NCI-H82 treated with DMSO at 0.1 percent for 48 hours (cell line): ENCODE results near the gene ACSS1.

Source experiments
- DNase-seq: peaks from one replicate; lab custom pipeline; 2025; ENCODE audit not compliant: unreplicated experiment; lab: John Stamatoyannopoulos, UW

ACSS1 gene

DNA sequence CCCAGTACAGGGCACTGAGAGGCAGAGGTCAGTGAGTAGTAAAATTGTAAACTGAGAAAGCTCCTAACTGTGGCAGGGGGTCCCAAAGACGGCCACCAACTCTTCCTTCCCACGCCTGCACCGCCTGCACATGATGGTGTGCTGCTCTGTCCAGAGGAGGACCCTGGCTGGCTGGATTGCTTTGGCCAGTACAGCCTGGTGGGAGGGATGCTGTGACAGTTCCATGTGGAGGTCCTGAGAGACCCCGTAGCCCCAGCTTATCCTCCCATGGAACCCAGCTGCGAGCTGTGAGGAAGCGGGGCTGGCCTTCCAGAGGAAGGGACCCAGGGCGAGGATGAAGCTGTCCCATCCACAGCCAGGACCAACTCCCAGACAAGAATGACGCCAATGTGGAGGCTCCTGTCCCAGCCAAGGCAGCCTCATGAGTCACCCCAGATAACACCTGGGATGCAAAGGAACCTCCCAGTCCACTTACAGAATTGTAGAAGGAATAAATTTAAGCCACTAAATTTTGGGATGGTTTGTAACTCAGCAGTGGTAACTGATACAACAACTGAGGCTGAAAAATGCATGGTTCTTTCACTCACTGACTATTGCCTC is 2.0 kb upstream of the ACSS1 start:
- DNase-seq: no peak

DNA sequence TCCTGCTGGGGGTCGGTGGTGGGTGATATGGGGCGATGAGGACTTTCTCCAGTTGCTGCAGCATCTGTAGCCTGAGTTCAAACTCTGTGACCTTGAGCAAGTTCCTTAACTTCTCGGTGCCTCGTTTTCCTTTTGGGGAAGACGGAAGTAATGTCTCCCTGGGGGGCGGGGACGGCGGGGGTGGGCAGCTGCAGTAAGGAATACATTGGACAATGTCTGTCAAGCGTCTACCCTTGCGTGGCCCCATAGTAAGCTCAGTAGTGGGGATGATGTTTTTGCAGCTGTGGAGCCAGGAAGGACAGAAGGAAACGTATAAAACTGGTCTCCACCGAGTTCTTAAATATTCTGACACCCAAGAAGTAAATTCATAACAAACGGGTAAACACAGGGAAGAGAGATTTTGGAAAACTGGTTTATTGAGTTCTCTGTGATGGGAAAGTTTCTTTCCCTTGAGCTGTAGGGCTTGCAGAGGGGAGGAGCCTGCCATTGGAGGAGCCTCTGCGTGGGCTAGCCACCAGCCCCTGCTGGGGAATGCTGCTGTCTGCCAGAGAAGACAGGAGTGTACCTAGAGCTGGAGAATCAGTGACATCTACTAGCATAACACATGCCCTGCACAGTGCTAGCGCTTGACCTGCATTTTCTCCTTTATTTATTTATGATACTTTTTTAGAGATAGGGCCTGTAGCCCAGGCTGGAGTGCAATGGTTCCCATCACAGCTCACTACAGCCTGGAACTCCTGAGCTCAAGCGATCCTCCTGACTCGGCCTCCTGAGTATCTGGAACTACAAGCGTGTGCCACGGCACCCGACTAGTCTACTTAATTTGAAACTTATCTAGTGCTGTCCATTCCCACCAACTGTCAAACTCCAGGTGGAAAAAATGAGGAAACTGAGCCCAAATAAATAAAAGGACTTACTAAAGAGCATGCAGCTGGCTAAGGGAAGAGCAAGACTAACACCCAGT is 1.2 kb upstream of the ACSS1 start:
- DNase-seq: no peak

DNA sequence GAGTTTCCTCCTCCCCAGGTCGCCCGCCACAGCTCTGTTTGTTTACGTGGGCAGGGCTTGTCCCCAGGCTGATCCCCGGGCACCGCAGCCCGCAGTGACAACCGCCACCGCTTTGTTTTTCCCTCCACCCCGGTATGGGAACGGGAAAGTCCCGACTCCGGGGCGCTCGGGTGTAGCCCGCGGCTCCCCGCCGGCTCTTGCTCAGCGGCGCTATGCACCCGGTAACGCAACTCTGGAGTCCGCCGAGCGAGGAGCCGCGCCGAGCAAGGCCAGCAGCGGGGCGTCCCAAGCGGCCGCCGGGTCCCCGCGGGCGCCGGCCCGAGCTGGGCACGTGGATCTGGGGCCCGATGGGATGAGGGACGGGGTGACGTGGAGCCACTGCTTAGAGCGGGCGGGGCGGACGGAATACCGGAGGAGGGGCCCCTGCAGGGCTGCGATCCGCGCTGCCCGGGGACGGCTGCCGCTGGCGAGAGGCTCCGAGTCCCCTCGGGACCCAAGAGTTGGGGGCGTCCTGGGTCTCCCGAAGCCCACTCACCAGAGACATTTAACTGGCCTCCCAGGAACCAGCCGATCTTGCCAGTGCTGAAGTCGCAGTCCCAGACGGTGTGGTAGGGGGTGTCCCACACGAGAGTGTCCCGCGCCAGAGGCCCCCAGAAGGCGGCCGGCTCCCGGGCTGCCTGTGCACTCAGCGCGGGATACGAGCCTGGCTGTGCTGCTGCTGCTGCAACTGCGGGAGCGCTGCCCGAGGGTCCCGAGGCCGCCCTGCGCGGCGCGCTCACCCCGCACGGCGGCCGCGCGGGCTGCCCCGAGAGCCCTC is 497 bp downstream of the ACSS1 start:
- DNase-seq: no peak

DNA sequence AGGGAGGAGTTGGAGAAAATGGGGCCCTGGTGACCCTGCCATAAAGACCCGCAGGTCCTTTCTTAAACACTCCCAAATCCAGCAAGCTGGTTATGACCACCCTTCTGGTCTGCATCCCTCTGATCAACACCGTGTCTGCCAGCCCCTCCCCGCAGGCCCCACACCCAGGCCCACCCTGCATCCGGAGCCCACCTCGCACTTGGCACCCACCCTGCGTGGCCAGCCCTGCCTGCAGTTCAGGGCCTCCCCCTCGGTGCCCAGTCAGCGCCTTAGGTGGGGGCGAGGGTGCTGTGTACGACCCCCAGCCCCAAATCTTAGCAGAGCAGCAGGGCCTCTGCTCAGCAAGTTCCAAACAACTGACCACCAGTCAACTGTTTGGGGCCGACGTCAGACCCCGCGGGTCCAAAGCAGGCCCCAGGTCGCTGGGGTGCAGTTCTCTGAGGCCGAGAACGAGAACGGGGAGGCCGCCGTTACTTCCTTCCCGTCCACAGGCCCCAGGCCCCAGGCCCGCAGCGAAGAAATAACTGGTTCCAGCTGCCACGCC is 1.2 kb downstream of the ACSS1 start:
- no peak for DNase-seq

DNA sequence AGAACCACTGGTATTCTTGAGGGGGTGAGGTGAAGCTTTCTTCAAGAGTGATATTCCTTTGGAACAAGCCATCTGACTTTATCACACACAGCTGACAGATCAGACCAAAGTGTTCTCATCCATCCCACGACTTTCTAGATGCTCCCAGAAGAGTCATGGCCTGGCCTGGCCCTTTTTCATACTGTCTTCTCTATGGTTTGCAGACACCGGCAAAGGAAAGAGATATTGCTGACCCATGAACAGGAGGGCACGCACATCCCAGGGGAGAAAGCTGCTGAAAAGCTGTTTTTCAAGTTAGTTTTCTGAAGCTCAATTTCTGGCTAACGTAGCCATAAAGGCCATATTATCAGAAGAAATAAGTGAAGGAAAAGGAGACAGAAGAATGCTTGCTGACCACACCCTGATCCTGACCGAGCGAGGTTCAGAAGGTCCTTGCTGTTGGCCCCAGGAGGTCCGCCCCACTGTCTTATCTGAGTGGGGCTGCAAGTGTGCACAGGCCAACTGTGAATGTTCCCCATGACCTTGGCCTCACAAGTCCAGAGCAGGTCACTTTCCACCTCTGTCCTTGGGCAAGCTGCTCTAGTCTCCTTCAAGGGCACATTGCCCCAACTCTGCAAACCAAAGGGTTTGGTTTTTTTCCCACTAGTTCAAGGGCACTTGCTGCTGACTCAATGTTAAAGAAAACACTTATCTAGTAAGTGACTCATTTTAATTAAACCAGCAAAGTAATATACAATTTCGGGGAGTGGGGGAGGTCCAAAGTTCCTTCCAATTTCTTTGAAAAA is 2.0 kb downstream of the ACSS1 start:
- no peak for DNase-seq

DNA sequence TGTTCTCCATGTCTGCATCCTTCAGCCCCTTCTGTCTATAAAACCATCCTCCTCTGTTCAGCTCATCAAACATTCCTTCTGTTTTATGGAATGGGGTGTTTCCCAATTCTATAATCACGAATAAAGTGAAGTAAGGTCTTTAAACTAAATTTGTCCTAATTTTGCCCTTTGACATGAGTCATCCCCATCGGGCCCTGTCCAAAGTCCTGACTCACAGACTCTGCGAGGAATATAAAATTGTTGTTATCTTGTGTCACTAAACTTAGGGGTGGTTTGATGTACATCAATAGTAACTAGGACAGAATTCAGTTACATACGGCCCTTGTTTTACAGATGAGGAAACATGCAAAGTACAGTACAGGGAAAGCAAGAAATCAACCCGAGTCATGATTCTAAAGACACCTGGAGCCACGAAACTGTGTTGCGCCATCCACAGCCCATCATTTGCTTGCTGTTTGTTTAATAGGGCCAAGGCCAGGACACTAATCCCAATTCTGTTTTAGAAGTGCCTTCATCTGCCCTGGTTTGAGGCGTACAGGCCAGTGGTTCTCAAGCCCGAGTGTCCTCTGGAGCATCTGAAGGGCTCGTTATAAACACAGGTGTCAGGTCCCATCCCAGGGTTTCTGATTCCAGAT is 2.8 kb downstream of the ACSS1 start:
- no peak for DNase-seq

DNA sequence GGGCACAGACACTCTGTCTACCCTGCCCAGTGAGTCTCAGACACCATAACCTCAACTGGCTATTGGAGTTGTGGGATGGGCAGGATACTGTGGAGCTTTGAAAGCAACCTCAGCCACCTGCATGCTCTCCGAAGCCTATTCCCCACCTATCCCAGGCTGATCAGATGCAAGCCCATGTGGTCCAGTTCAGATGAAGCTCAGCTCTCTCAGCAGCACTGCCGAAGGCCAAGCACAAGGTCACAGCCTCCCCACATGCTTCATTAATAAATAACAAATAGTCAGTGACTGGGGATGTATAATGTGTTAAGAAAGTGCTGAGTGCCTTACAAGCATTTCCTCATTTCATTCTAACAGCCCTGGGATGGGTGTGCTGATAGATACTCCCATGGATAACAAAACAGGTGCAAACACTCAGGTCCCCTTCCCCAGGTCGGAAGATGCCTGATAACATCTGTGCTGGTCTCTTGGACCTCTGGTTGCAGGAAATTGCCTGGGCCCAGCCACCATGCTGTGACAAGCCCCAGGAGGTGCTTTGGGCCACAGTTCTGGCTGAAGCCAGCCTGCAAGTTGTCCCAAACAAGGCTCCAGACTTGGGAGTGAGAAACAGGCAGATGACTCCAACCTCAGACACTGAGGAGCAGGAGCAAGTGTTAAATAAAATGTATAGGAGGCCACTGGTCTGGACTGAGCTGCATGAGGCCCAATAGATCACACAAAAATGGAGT is 3.7 kb downstream of the ACSS1 start:
- DNase-seq: no peak

DNA sequence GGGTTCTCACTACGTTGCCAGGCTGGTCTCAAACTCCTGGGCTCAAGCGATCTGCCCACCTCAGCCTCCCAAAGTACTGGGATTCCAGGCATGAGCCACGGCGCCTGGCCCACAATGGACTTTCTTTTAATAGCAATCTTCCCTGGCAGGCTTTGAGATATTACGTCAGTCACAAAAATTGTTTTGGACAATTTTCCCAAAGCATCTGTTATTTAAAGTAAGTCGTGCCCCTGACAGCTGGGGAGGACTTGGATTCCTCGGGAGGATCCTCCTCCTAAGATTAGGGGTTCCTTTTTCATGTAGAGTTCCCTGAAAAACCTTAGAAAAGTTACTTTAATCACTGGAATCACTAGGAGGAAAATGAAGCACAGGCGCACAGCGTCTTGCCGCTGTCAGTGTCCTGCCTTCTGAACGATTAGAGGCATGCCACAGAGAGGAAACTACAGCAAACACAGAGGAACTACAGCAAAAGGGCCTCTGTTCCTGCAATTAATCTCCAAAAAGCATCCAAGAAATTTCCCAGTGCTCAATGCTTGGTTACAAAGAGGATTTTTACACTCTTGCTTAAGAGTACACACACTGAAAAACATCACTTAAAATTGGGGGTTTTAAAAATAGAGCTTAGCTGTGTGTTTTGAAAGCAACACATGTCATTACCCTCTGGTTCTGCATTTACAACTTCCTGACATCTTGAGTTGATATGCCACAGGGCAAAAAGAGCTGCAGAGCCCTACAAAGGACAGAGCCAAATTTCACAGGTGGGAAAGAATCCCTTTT is 4.5 kb downstream of the ACSS1 start:
- no peak for DNase-seq

DNA sequence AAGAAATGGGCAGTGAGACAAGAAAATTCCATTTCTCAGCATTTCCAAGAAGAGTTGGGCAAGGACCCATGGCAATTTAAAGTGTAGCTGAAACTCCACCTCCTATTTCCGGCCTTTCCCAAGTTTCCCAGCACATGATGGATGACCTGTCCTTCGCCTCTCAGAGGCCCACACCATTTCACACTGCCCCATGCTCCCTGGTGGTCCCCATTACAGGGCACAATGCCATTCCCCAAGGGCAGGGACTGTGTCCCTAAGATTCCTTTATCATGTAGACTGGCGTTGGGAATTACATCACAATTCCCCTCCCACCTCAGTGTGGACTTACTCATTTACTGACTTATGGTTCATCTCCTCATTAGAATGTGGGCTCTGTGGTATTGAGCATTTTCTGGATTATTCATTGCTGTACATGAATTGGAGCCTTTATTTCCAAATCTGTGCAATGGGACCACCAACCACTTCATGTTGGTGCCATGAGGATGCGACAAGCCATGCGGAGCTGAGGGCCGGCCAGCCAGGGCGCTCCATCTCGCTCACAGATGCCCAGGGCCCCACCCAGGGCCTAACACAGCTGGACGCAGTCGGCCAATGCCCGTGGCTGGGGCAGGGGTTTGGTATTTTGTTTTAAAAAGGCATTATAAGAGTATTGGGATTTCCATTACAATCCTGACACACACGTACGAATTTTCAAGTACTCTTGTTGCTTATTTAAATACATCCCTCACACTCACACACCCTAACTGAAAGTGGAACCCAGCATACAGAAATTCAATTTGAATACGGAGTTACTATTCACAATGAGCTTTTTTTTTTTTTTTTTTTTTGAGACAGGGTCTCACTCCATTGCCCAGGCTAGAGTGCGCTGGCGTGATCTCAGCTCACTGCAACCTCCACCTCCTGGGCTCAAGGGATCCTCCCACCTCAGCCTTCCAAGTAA is 5.4 kb downstream of the ACSS1 start:
- no peak for DNase-seq

DNA sequence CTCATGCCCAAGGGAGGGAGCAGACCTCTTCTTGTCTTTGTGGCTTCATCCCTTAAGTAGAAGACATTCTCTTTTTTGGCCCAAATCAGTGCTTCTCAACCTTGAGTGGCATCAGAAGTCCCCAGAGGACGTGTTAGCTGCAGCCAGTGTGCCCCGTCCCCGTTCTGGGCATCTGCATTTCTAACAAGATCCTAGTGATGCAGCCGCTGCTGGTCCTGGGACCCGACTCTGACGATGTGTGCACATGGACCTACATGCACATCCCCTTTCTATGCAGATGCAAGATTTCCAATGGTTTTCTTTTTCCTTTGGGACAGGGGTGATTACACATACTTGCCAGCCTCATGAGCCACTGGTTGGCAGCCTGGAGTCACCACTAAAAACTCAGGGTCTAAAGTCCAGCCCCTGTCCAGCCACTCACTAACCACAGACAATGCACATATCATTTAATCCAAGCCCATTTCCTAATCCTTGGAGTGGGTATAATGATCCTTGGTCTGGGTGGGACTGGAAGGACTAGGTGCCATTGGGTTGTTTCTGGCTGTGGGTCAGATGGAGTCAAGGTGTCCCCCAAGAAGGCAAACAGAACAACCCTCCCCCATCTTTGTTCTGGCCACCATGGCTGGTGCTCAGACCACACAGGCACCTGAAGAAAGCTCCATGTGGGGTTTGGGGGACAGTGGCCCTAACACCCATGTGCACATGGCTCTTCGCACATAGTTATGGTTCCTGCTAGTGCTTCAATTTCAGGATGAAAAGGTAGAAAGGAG is 6.4 kb downstream of the ACSS1 start:
- DNase-seq: no peak

DNA sequence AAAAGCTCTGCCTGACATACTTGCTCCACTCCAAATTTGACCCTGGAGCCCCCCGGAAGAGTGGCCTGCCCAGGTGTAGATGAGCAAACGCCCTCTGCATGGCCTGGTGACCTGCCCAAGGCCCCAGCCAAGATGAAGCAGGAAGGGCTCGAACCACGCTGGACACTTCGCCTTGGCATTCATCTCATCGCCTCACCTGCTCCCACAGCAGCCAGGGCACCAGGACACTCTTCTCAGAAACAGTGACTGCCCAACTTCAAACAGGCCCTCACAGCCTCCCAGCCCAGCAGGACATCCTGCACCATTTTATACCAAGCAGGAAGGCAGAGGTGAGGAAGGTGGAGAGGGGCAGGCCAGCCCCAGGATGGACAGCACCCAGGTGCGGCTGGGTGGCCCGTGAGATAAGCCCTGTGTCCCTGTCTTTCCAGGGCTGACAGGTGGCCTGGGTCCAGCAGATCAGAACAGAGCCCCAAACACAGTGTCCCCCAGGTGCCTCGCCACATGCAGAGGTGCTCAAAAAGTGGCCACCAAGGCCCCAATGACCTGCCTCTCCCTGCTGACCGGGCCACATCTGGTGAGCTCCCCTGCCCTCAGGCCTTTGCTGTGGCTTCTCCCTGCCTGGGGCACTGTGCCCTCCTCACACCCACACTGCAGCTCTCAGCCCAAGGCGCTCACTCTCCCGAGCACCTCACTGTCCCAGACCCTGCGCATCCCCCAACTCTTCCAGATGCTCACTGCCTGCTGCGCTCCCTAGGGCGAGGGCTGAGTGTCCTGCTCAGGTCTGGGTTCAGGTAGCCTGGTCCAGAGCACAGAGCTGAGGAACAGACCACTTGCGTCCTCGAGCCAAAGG is 7.2 kb downstream of the ACSS1 start:
- DNase-seq: no peak

DNA sequence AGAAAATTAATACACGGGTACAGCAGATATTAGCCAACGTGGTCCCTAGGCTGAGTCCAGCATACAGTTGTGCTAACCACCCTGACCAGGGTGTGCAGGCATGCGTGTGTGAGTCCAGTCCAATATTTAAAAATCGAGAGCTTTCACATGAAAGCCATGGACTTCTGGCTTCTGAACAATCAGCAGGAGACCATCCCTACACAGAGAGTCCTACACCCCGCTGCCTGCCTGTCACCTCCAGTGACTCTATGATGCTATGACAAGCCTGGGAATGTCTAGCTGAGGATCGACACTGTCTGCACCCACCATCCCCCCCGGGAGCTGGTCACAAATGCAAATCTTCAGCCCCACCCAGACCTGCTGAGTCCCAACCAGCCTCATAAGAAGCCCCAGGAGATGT is 7.9 kb downstream of the ACSS1 start:
- DNase-seq: no peak

DNA sequence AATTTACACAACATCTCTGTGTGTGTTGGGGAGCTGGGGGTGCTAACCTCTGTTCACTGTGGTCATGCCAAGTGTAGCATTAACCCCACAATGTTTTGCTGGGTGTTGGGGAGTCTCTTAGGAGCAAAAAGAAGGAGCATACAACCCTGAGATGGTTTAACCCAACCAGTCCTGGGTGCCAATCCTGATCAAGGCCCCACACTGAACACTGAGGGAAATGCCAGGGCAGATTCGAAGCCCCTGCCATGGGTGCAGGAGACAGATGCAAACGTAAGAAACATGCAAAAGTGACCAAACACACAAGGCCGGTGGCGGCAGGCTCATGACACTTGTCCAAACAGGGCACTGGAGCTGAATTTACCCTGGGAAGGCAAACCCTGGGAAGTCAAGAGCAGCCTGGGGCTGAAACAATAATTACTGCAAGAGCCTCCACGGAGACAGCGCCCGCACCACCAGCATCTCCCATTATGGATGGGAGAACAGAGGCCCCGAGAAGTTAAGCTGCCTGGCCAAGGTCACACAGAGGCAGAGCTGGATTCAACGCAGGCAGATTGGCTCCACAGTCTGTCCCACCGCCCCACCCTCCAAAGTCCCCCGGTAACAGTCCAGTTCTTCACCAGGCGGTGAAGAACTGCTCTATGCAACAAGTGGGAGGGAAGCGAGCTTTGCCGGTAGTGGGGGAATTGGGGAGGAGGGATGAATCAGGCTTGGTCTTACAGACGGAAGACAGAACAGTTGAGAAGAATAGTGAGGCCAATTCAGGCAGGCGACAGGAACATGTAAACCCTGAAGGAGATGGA is 8.5 kb downstream of the ACSS1 start:
- no peak for DNase-seq

DNA sequence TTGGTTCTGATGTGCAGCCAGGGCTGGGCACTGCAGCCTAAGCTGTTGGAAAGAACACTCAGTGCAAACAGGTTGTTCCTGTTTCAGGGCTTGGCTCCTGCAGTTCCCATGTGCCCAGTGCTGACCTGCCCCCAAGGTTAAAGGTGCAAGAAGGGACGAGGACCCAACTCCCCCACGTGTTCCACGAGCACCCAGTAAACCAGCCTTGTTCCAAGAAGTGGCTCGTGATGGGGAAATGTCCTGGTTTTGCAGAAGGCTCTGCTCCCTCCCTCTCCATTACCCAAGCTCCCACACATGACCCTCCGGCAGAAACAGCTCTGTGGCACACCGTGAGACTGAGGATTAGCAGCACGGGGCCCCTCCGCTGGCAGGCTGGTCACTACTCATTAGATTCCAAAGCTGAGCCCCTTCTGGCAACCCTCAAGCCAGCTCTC is 9.4 kb downstream of the ACSS1 start:
- no peak for DNase-seq

DNA sequence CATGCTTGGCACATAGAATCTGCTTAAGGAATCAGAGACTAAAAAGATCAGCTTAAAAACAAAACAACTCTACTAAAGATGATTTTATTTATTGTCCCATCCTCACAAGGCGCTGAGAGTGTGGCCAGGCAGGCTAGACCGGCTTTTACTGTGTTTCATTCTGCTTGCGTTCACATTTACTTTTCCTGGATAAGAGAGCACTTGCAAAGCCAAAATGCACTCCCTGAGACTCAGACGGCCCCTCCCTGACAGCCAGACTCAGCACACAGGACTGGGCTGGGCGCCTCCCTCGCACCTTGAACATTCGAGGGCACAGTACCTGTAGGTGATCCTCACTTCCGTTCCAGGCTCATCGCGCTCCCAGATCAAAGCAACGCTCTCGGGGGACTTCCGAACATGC is 10.2 kb downstream of the ACSS1 start:
- no peak for DNase-seq
